Tibial nerve (tissue), 4 donors: ENCODE results near the gene EFNB1.

Experiments used
- EP300 ChIP-seq, 2 donors: sonication (generic); formaldehyde crosslinking; IDR thresholded peaks; one replicate each; pipeline ENCODE4 v1.6.1; 2017; ENCODE audit warnings: antibody characterized with exemption in 2 of 2, mild to moderate bottlenecking in 1 of 2
- POLR2A ChIP-seq, 2 donors: fragments of 450-650 bp; IDR thresholded peaks; one replicate each; pipeline ENCODE4 v1.6.1; 2017; ENCODE audit warnings: antibody characterized with exemption in 2 of 2, mild to moderate bottlenecking in 2 of 2, moderate library complexity in 2 of 2
- TF ChIP-seq, protein P1 (sequence below), 5 experiments: fragments of 200-600 bp in 3 of 5; fragments of 450-650 bp in 2 of 5; sonication (generic) in 3 of 5; IDR thresholded peaks; one replicate each; pipeline ENCODE4 v1.5.1; 2016 to 2019; ENCODE audit warnings: antibody characterized with exemption in 5 of 5, mild to moderate bottlenecking in 3 of 5, moderate library complexity in 2 of 5

DNA sequence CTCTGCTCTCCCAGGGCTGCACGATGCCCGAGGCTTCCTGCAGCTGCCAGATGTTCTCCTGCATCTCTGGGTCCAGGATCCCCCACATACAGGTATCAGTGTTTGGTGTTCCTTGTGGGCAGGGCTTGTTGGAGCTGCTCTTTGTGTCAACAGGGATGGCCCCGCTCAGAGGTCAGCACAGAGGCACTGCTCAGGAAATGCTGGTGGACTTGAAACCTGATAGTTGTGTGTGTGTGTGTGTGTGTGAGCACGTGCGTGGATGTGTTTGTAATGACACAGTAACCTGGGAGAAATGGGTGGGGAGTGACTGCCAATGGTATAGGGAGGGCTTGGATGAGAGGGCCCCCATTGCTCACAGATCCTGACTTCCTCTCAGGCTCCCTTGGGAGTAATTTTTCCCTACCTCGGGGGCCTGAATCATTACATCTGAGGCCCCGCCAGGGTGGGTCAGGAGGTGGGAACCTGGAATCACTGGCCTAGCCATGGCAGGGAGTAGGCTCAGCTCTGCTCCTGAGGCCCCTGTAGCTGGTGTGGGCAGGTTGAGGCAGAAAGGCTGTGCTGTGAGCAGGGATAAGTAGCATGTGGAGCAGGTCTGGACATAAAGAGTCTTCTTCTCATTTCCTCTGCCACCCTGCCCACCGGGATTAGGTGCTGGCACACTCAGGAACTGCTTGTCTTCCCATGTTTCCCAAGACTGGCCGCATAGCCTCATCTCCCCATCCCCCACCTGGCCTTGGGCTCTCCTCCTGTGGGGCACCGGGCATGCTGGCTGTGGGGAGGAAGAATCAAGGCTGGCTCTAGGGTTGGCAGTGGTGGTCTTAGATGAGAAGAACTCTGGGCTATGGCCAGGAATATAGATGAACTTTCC is 2.5 kb upstream of the EFNB1 start:
- TF ChIP-seq EP300 (IDR thresholded peaks at IDR 0.05) (no peak), POLR2A (IDR thresholded peaks at IDR 0.05) (no peak)
- TF ChIP-seq, protein P1, sequence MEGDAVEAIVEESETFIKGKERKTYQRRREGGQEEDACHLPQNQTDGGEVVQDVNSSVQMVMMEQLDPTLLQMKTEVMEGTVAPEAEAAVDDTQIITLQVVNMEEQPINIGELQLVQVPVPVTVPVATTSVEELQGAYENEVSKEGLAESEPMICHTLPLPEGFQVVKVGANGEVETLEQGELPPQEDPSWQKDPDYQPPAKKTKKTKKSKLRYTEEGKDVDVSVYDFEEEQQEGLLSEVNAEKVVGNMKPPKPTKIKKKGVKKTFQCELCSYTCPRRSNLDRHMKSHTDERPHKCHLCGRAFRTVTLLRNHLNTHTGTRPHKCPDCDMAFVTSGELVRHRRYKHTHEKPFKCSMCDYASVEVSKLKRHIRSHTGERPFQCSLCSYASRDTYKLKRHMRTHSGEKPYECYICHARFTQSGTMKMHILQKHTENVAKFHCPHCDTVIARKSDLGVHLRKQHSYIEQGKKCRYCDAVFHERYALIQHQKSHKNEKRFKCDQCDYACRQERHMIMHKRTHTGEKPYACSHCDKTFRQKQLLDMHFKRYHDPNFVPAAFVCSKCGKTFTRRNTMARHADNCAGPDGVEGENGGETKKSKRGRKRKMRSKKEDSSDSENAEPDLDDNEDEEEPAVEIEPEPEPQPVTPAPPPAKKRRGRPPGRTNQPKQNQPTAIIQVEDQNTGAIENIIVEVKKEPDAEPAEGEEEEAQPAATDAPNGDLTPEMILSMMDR (IDR thresholded peaks at IDR 0.05): no peak
